ENCODE results near the gene KCNJ10. TPM values are rescaled to one million over a fixed set of nuclear protein-coding genes. Genes with fewer than 3 reads are reported as not detected.

KCNJ10 gene
- total RNA-seq, 1 donor from 2014 or later = 0.28 TPM

DNA sequence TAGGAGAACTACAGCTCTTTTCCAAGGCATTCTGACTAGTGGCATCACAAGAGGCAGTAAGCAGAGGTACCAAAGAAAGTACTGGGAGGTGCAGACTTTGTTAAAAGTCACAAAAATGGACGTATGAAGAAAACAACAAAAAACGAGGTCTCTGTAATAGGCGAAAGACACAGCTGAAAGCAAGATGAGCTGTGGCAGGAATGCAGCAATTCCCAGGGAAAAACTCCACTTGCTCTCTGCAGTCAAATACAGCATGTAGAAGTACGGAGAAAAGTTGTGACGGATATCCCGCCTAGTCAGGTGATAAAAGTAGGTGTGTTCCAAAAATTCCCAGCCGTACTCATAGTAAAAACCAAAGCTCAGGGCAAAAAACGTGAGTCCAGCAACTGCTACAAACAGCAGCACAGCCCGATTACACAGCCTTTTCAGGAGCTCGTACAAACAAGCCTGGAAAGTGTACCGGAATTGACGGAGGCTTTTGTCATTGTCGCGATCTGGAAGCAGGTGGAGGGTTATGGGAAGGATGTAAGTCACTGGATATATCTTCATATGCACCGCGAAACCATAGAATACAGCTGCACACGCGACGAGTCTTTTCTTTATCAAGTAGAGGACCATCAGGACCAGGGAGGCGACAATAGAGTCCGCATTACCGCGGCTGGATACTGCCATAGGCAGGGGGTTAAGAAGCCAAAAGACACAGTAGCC lies 39.1 kb downstream of the KCNJ10 start:
- peak; percentile 39 for ATAC-seq
- DNase-seq (ENCODE audit: low spot score) = no peak

DNA sequence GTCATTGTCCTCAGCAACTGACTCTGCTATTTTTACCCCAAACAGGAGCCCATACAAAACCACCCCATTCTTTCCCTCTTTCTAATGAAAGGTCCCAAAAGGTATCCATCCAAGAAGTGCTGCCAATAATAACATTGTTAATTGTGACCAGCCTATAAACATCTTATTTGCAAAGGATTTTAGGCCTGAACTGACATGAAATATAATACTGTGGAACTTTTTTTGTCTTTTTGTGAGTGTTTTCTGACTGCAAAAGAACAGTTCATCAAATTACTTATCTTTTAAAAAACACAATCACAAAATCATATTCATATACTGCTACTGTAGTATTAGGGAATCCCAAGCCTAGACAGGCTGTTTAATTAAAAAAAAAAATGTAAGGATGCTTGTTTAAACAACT lies 41.5 kb downstream of the KCNJ10 start:
- DNase-seq (ENCODE audit: low spot score) = no peak
- ATAC-seq = no peak

DNA sequence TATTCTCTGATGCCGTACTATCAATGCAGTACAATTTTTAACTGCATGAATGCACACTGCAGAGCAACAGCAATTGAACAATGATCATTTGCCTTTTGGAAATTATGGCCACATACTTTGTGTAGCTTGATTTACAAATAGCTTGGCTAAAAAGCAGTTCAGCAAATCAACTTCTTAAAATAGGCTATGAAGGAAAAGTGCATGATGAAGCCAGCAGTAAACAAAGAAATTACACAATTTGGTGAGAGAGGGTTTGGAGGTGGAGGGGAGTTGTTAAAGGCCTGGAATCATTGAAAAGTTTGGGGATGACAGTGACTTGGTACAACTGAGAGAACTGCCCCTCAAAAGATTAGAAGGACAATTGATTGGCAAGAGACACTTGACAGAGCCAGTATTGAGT lies 44.6 kb downstream of the KCNJ10 start:
- ATAC-seq = peak; percentile 68
- no peak for DNase-seq (ENCODE audit: low spot score)

DNA sequence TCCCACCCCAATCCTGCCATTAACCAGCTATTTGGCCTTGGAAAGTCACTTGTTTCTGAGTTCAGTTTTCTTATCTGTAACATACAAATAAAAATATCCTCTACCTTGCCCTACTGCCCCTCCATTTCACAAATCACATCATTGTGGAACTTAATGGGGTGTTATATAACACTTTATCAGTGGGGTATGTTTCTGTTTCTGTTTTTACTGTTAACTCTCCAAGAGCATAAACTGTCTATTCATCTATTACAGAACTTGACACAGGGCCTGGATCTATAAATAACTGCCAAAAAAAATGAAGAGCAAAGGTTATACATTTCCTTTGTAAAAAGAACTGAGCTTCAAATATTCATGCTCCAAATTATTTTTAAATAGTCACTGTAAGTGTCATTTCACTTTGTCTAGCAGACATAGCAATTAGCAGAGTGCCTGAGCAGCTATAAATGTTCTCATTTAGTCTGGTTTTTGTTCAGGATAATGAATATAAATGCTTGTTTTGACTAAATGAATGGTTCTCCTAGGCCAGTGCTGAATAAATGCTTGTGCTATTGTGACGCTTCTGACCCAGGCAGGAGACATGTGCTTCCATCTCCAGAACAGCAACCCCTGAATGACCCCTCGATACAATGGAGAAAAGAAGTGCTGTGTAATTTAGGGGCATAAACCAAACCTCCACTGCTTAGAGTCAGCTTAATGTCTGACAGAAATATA lies 45.6 kb downstream of the KCNJ10 start:
- ATAC-seq (no peak), DNase-seq (ENCODE audit: low spot score) (no peak)

DNA sequence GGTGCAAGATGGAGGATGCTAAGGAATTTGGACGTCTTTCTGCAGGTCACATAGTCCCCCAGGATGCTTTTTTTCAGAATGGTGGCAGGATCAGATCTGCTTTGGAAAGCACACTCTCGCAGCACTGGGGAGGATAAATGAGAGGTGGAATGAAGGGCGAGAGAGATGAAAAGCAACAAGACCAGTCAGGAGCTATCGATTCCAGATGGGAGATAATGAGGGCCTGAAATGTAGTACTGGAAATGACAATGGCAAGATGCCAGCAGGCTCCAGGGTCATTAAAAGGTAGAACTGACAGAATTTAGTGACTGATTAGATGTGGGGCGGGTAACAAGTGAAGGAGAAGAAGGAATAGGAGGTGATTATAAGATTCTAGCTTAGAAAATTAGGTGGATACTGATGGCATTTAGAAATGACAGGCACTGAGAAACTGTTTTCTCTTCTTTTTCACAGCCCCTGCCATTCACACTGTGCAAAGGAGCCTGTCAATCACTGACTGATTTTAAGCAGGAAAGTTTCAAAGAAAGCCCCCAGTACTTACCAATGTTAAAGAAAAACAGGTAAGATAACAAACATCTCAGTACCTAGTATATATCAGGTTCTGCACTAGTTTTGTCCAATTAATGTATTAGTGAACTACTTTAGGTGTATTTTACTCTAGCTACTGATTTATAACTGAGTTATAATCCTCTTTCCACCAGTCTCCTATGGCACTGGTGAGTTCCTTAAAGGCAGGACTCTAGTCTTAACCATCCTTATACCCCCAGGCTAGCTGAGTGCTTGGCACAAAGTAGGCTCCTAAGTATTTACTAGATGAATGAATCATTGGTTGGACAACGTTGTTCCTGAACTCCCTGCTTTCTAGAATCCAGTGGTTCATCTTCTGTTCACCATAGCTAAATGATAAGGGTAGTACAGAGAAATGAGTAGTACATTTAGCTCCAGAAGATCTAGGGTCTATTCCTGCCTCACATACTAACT lies 47.3 kb downstream of the KCNJ10 start:
- no peak for ATAC-seq

DNA sequence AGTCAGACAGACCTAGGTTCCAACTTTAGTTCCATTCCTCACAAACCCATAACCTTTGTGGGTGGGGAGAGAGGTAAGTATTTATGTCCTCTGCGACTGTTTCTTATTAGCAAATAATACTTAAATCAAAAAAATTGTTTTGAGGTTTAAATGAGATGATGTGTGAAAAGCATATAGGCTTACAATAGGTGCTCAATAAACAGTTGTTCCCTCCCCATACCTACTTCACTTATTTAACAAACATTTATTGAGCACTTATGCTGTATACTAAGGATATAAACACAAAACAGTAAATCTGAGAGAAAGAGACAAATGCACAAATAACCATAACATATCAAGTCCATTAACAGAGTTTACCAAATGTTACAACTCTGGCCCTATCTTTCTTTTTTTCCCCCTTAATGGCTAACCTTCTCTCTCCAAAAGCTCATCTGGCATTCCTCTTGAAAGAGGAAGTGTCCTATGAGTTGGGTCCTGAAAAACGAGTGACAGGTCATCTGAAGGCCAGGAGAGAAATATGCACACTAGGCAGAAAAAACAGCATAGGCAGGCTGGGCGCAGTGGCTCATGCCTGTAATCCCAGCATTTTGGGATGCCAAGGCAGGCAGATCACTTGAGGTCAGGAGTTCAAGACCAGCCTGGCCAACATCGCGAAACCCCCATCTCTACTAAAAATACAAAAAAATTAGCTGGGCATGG lies 48.4 kb downstream of the KCNJ10 start:
- DNase-seq (ENCODE audit: low spot score) (no peak), ATAC-seq (no peak)

More for the DNA sequence above, 47.3 kb downstream of the KCNJ10 start:
- no peak for DNase-seq (ENCODE audit: low spot score)

DNA sequence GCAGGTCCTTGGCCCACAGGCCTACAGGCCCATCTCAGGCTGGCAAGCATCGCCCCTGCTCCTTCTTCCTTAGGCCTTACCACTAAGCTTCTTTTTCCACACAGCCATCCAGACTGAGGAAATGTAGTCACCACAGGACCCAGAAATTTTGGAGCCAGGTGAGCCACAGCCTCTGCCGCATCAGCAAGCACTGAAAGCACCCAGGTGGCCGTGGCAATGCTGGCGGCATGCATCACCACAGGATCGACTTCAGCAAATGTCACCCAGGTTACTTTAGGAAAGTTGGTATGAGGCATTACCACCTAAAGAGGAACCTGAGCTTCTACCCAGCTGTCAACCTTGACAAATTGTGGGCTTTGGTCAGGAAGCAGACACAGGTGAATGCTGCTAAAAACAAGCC lies 49.8 kb downstream of the KCNJ10 start:
- DNase-seq (ENCODE audit: low spot score) (no peak), ATAC-seq (no peak)

DNA sequence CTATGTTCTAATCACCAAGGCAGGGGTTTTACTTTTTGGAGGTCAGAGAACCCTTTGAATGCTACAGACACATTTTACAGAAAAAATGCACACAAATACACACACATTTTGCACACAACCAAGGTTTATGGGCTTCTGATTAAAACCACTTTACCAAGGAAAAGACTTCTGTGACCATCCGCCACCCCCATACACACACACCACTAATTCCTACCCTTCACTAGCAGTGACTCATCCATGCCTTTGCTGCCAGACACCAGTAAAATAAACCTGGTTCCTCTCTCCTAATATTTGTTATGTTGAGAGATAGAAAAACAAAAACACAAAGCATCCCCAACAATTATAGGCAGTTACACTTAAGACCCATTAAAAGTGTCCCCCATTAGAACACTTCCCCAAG lies 51.1 kb downstream of the KCNJ10 start:
- no peak for ATAC-seq

DNA sequence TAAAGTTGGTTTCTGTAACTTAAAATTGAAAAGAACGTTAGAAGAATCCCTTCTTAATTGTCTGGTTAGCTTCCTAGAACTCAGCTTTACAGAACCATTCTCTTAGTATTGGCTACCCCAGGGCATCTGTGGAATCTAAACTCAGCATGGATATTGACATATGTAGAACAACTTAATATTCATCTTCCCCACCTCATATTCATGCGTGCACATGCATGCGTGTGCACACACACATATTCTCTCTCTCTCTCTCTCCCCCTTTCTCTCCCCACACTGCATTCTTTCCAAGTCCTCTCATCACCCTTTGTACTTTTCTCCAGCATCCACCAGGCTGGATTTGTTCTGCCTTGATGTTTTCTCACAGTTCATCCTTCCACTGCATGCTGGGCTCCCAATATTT lies 51.6 kb downstream of the KCNJ10 start:
- ATAC-seq = no peak

More for the DNA sequence above, 51.1 kb downstream of the KCNJ10 start:
- DNase-seq (ENCODE audit: low spot score) = no peak

DNA sequence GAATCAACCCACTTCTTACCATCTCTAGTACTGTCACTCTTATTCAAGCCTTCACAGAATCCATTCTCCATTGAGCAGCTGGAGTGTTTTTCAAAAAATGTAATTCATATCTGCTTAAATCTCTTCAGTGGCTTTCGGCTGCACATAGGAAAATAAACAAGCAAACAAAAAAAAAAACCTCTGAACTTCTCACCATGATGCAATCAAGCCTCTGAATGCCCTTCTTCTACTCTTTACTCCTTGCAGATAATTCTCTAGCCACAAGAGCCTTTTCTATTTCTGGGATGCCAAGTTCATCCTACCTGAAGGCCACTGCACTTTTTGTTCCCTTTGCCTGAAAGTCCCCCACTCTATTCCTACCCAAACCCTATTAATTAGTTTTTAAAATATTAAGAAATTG lies 52.4 kb downstream of the KCNJ10 start:
- no peak for ATAC-seq
- DNase-seq (ENCODE audit: low spot score) = no peak

More for the DNA sequence above, 51.6 kb downstream of the KCNJ10 start:
- DNase-seq (ENCODE audit: low spot score) = no peak

DNA sequence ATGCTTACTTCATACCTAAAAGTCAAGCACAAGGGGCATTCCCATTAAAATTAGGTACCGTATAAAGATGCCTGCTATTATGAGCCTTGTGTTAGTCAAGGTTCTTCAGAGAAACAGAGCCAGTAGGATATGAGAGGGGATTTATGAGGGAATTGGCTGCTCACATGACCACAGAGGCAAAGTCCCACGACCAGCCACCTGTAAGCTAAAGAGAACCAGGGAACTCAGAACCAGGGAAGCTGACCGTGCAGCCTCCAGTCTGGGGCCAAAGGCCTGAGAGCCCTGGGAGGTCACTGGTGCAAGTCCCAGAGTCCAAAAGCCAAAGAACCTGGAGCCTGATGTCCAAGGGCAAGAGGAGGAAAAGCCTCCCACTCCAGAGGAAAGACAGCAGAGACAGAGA lies 58.2 kb downstream of the KCNJ10 start:
- no peak for ATAC-seq
- no peak for DNase-seq (ENCODE audit: low spot score)

DNA sequence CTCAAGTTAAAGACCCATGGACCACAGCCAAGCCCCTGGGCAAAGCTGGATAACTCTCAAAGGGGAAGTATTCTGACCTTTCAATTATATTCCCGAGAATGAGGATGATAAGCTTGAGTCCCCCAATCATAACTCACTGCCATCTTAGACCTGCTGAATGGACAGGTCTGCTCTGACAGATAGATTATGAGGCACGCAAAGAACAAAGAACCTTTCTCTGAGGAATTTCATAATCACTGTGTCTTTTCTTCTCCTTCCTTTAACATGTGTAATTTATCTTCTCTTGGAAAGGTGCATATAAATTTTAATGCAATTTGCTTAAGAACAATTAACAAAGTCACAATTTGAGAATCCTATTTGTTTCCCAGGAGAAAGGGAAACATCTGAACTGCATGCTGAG lies 60.2 kb downstream of the KCNJ10 start:
- no peak for ATAC-seq

DNA sequence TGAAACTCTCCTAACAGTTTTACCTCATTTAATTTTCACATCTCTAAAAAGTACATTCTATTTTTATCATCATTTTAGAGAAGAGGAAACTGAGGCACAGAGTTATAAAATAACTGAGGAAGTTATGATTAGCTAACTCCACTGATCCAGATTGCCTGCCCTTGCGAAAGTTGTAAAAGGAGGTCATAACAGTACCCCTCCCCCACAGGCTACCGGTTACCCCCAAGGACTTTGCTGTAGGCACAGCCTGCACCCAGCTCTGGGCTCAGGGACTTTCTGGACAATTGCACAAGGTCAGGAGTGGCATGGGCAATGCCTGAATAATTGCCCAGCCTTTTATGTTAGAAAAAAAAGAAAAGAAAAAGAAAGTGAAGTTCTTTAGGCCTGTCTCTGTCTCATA lies 60.9 kb downstream of the KCNJ10 start:
- DNase-seq (ENCODE audit: low spot score) (no peak), ATAC-seq (no peak)

More for the DNA sequence above, 60.2 kb downstream of the KCNJ10 start:
- DNase-seq (ENCODE audit: low spot score) = no peak

DNA sequence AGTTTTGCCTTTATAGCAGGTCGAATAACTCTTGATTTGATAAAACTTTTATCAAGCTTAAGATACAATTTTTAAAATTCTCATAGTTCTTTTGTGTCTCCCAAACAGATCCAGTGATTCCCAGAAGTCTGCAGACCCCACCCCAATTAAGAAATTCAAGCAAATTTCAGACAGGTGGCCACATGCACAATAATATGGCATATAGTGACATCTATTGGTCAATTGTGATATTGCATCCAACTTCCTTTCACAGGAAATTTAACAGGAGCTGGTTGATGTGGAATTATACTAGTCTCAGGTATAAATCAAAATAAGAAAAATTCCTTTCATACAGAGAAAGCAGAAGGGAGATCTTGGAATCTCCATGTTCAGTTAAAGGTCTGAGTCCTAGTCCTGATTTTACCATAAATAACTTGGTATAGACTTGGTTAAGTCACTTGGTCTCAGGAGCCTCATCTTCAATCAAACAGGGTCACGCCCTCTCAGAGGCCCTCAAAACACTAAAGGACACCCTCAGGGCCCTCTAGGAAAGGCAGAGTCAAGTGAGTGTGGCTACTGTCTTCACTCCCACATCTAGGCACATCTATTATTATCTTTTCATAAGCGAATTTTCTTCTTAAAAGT lies 62.3 kb downstream of the KCNJ10 start:
- no peak for DNase-seq (ENCODE audit: low spot score)
- peak; percentile 68 for ATAC-seq

DNA sequence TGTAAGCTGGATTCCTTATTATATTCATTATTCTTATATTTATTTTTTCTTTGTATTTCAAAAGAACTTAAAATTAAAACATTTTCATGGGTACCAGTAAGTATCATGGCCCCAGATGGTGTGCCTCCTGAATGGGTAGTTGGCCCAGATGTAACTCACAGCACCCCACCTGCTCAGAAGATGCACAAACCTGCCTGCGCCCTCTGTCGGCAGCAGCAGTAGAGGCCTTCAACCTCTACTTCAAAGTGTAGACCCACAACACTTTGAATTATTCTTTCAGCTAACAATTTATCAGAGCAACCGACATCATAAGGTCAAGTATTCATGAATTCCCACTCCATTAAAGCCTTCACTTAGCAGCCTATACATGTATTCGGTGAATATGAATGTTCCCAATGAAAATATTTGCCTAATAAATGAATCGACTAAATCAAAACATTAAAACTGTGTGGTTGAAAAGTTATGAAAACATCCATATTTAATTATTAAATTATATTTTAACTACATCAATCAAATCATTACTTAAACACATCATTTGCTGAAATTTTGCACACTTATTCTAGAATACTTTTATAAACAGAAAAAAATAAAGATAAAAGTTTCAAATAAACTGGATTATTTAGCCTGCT lies 63.5 kb downstream of the KCNJ10 start:
- peak; percentile 74 for DNase-seq (ENCODE audit: low spot score)
- ATAC-seq = peak; percentile 93

DNA sequence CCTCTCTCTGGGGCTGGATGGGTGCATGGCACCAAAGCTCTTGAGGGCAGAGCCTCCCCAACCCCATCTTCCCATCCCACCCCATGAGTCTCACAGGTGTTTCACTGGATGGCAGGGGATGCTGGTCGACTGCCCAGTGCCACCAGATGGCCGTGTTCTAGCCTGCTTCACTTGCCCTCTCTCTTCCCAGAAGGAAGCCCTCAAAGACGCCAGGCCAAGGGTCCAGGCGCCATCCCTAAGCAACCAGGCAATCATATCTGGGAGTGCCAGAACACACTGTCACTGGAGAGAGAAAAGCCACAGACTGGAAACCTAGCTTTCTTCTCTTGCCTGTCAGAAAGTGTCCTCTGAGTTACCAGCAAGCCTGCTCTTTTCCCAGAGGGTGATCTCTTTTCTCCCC lies 64.9 kb downstream of the KCNJ10 start:
- no peak for ATAC-seq
- DNase-seq (ENCODE audit: low spot score) = no peak

DNA sequence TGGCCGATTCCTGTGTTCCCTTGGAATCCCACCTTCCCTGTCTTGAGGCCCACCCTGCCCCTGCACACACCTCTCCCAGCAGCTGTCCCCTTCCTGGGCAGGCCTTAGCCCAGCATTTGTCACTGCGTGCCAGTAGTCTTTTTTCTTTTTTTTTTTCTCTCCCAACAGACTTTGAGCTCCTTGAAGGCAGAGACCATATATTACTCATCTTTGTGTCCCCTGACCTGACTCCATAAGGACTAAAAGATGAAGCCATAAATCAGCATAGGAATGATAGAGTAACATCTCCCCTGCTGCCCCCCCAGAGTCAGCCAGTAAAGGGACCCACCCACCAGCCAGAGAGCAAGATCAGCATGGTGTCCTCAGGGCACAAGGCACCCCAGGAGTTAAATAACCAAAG lies 65.5 kb downstream of the KCNJ10 start:
- DNase-seq (ENCODE audit: low spot score) (no peak), ATAC-seq (no peak)

DNA sequence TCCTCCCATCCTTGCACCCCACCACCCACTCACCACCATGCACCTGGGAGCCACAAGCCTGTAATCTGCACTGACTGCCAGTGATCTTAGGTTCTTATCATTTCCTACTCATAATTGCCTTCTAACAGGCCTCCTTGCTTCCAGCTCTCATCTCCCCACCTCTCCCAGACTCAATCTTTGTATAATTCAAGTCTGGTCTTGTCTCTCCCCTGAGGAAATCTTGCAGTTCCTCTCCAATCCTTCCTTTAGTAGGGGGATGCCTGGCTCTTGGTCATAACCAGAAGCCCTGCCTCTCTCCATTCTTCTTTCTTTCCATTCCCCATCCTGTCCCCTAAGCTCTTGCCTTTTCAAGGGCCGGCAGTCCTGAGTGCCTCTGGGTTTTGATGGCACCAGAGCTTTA lies 66.0 kb downstream of the KCNJ10 start:
- DNase-seq (ENCODE audit: low spot score) (no peak), ATAC-seq (no peak)

DNA sequence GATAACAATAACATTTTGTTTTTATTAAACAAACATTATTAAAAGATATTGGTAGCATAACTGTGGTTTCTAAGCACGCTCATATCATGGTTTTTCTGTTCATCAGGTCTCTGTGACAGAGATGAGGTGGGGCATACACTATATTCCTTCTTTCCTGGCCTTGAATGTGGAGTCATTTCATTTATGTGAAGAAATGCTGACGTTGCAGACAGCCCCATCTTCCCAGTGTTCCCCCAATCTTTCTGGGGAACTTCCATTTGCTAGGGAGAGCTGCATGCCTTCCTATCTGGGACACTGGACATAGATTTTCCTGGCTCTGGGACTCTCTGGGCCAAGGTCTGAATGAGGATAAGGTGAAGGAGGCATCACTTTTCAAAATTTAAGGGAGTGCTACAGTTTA lies 68.5 kb downstream of the KCNJ10 start:
- ATAC-seq (no peak), DNase-seq (ENCODE audit: low spot score) (no peak)

DNA sequence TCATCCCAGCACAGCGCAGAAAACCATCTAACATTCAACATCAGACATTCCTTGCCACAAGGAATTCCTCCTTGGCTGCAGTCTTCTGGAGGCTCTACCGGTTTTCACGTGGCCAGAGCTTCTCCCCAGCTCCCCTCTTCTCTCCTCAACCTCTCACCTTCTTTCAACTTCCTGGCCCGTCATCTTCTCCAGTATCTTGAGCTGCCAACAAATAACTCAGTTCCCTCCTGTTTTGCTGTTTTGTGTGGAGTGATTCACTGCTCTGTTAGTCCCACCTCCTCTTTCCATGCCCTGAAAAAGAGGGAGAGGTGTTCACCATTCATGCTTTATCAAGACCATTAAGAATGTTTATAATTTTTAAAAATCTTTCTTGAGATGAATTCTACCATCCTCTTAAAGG lies 70.8 kb downstream of the KCNJ10 start:
- no peak for DNase-seq (ENCODE audit: low spot score)
- ATAC-seq = no peak

Measured in left lobe of liver (tissue), 2 donors.